Mucosa of rectum (tissue), 2 donors: ENCODE data around the gene SYT1.

Experiments
- H3K27ac ChIP-seq, 2 donors: one replicate each; pipeline ENCODE4 v1.7.0; 2013; ENCODE audit warnings: inconsistent platforms in 2 of 2, low read depth in 2 of 2, low read length in 2 of 2
- H3K27me3 ChIP-seq, 2 donors: one replicate each; pipeline ENCODE4 v1.7.0; 2013; ENCODE audit warnings: low read length in 2 of 2; ENCODE audit not compliant: control insufficient read depth in 2 of 2, insufficient read depth in 2 of 2
- H3K36me3 ChIP-seq, 2 donors: one replicate each; pipeline ENCODE4 v1.7.0; 2013; ENCODE audit warnings: low read length in 2 of 2; ENCODE audit not compliant: control insufficient read depth in 2 of 2, insufficient read depth in 2 of 2
- H3K4me1 ChIP-seq, 2 donors: one replicate each; pipeline ENCODE4 v1.7.0; 2013; ENCODE audit warnings: low read length in 2 of 2, mild to moderate bottlenecking in 1 of 2; ENCODE audit not compliant: control insufficient read depth in 2 of 2, insufficient read depth in 2 of 2
- H3K4me3 ChIP-seq, 2 donors: one replicate each; pipeline ENCODE4 v1.7.0; 2013; ENCODE audit warnings: low read length in 2 of 2
- H3K9ac ChIP-seq, 2 donors: one replicate each; pipeline ENCODE4 v1.7.0; 2013; ENCODE audit warnings: low read length in 2 of 2, low read depth in 1 of 2, mild to moderate bottlenecking in 1 of 2
- H3K9me3 ChIP-seq, 2 donors: one replicate each; pipeline ENCODE4 v1.7.0; 2013; ENCODE audit warnings: low read length in 2 of 2; ENCODE audit not compliant: control insufficient read depth in 2 of 2
- donor health status: healthy.
- donor health status: Normal muscosa, but diverticular disease.

The SYT1 gene

GRCh38 chr12:79048962-79049361 lies 184.4 kb downstream of the SYT1 start:
- H3K27me3 ChIP-seq: no peaks in the 10 kb centered on the region
- no peak overlapping the region for H3K9ac ChIP-seq
- no peak overlapping the region for H3K4me3 ChIP-seq

GRCh38 chr12:79053394-79053793 lies 188.8 kb downstream of the SYT1 start:
- H3K36me3 ChIP-seq: no peaks in the 10 kb centered on the region
- H3K9ac ChIP-seq: no peak overlapping the region
- H3K4me1 ChIP-seq: no peaks in the 10 kb centered on the region
- H3K27me3 ChIP-seq: no peaks in the 10 kb centered on the region
- no peaks in the 10 kb centered on the region for H3K9me3 ChIP-seq
- H3K27ac ChIP-seq: no peak overlapping the region
- no peak overlapping the region for H3K4me3 ChIP-seq

More at GRCh38 chr12:79048962-79049361, 184.4 kb downstream of the SYT1 start:
- Histone ChIP-seq H3K36me3 (no peaks in the 10 kb centered on the region), H3K27ac (no peak overlapping the region), H3K9me3 (no peaks in the 10 kb centered on the region), H3K4me1 (no peaks in the 10 kb centered on the region)

GRCh38 chr12:79055926-79056674 lies 191.5 kb downstream of the SYT1 start:
- Histone ChIP-seq H3K4me3 (no peak overlapping the region), H3K36me3 (no peaks in the 10 kb centered on the region), H3K9me3 (no peaks in the 10 kb centered on the region), H3K27me3 (no peaks in the 10 kb centered on the region), H3K9ac (no peak overlapping the region), H3K27ac (no peak overlapping the region), H3K4me1 (no peaks in the 10 kb centered on the region)

- Histone ChIP-seq H3K36me3 (no peaks in the 10 kb centered on the region), H3K4me3 (no peak overlapping the region), H3K9ac (no peak overlapping the region), H3K27me3 (no peaks in the 10 kb centered on the region), H3K9me3 (no peaks in the 10 kb centered on the region), H3K4me1 (no peaks in the 10 kb centered on the region), H3K27ac (no peak overlapping the region)
Measured at GRCh38 chr12:79056775-79057174, 192.2 kb downstream of the SYT1 start.

GRCh38 chr12:79057540-79057939 lies 193.0 kb downstream of the SYT1 start:
- Histone ChIP-seq H3K9ac (no peak overlapping the region), H3K36me3 (no peaks in the 10 kb centered on the region), H3K9me3 (no peaks in the 10 kb centered on the region), H3K4me1 (no peaks in the 10 kb centered on the region), H3K27ac (no peak overlapping the region), H3K27me3 (no peaks in the 10 kb centered on the region), H3K4me3 (no peak overlapping the region)

GRCh38 chr12:79058342-79058741 lies 193.8 kb downstream of the SYT1 start:
- Histone ChIP-seq H3K36me3 (no peaks in the 10 kb centered on the region), H3K9me3 (no peaks in the 10 kb centered on the region), H3K9ac (no peak overlapping the region), H3K4me1 (no peaks in the 10 kb centered on the region), H3K27me3 (no peaks in the 10 kb centered on the region), H3K27ac (no peak overlapping the region), H3K4me3 (no peak overlapping the region)

GRCh38 chr12:79059557-79059956 lies 195.0 kb downstream of the SYT1 start:
- no peak overlapping the region for H3K9ac ChIP-seq
- H3K4me3 ChIP-seq: no peak overlapping the region
- H3K9me3 ChIP-seq: no peaks in the 10 kb centered on the region
- H3K27ac ChIP-seq: no peak overlapping the region
- H3K36me3 ChIP-seq: no peaks in the 10 kb centered on the region
- no peaks in the 10 kb centered on the region for H3K4me1 ChIP-seq
- no peaks in the 10 kb centered on the region for H3K27me3 ChIP-seq

- Histone ChIP-seq H3K4me1 (no peaks in the 10 kb centered on the region), H3K4me3 (no peak overlapping the region), H3K9me3 (no peaks in the 10 kb centered on the region), H3K36me3 (no peaks in the 10 kb centered on the region), H3K27me3 (no peaks in the 10 kb centered on the region), H3K27ac (no peak overlapping the region), H3K9ac (no peak overlapping the region)
Measured at GRCh38 chr12:79063258-79063657, 198.7 kb downstream of the SYT1 start.

- no peak overlapping the region for H3K27ac ChIP-seq
Measured at GRCh38 chr12:79067977-79068376, 203.4 kb downstream of the SYT1 start.

GRCh38 chr12:79069009-79069408 lies 204.4 kb downstream of the SYT1 start:
- Histone ChIP-seq H3K27me3 (no peaks in the 10 kb centered on the region), H3K27ac (no peak overlapping the region), H3K4me3 (no peak overlapping the region), H3K9me3 (no peaks in the 10 kb centered on the region), H3K9ac (no peak overlapping the region), H3K4me1 (no peaks in the 10 kb centered on the region), H3K36me3 (no peaks in the 10 kb centered on the region)

More at GRCh38 chr12:79067977-79068376, 203.4 kb downstream of the SYT1 start:
- Histone ChIP-seq H3K4me3 (no peak overlapping the region), H3K9ac (no peak overlapping the region), H3K27me3 (no peaks in the 10 kb centered on the region), H3K9me3 (no peaks in the 10 kb centered on the region), H3K36me3 (no peaks in the 10 kb centered on the region), H3K4me1 (no peaks in the 10 kb centered on the region)
